HG03457 (cell line): ENCODE data around the gene PLD4.

Experiments
- ATAC-seq: cut with Tn5 transposase; IDR thresholded peaks from one replicate; pipeline ENCODE4 v1.9.1; 2021; ENCODE audit warnings: moderate number of reproducible peaks; ENCODE audit not compliant: unreplicated experiment

Gene PLD4

GRCh38 chr14:104973135-104973384 lies 48.4 kb downstream of the PLD4 start:
- no peak for ATAC-seq

DNA sequence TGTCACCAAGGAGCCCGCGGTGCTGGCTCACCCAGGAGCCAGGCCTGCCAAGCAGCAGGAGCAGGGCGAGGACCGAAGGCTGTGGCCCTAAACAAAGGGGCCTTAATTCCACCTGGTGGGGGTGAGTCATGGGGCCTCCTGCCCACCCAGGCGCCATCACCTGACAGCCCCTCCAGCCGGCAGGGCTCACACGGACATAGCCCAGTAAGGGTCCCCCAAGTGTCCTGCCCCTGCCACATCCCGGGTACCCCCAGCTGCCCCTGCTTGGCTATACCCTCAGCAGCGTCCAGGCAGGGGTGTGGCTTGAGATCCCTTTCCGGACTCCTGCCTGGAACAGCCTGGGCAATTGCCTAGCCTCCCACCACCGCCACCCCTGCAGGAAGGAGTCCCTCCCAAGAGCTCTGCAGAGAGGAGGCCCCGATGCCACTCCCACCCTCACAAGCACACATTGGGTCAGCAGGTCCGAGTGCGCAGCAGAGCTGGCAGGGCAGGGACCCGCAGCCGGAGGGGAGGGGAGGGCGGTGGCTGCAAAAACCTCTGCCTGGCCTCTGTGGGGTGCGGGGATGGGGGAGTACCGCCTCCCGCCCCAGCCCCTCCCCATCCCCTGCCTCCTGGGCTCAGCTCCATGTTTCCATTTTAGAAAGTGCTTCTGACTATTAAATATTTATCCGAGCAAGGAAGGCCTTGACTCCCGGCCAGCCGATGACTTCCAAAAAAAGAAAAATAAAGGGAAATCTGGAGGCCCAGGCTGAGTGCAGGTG lies 48.9 kb downstream of the PLD4 start:
- no peak for ATAC-seq

DNA sequence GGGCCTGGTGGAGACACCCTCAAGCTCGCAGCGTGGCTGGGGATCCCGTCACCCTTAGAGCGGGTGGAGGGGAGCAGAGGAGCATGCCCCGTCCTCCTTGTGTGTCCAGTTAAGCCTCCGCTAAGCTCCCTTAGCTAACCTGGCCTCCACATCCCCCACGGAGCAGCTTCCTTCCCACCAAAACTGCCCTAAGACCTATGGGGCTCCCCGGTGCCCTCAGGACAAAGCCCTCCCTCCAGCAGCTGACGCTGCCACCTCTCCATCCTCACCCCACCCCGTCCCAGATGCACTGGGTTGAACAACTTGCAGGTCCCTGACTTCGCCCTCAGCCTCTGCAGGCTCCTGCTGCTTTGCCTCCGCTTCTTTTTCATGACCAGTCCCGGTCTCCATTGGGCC lies 49.5 kb downstream of the PLD4 start:
- no peak for ATAC-seq

DNA sequence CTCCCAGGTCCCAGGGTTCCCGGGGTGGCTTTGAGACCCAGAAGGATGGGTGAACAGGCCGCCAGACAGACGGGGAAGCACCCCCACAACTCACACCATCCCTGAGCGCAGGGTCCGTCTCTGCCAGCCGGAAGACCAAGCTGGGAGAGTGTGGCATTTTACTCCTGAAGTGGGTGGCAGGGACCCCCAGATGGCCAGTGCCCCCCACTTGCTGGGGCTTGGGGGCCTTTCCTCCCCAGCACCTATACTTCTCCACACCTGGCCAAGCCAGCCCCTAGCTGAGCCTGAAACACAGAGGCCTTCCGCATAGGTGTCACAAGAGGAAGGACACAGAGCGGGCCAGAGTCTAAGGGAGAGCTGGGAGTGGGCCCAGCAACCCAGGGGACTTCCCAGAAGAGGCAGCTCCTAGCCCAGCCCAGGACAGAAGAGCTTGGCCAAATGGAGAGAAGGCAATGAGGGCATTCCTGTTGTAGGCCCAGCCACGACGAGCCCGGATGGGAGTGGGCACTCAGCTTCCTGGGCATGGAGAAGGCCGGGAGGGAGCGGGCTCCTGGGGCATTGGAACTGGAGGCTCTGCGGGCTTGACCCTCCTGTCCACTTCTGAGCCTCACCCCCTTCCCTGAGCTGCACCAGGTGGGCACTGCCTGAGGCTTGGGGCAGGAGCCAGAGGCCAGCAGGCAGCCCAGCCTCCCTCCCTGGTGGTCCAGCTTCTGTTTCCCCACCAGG lies 50.1 kb downstream of the PLD4 start:
- no peak for ATAC-seq

- ATAC-seq, result no peak
These were observed 51.0 kb downstream of the PLD4 start for GRCh38 chr14:104975481-104976197.

- ATAC-seq, result no peak
These were observed 51.7 kb downstream of the PLD4 start for GRCh38 chr14:104976198-104977007.

- no peak for ATAC-seq
These were observed 52.5 kb downstream of the PLD4 start for GRCh38 chr14:104977008-104977680.

DNA sequence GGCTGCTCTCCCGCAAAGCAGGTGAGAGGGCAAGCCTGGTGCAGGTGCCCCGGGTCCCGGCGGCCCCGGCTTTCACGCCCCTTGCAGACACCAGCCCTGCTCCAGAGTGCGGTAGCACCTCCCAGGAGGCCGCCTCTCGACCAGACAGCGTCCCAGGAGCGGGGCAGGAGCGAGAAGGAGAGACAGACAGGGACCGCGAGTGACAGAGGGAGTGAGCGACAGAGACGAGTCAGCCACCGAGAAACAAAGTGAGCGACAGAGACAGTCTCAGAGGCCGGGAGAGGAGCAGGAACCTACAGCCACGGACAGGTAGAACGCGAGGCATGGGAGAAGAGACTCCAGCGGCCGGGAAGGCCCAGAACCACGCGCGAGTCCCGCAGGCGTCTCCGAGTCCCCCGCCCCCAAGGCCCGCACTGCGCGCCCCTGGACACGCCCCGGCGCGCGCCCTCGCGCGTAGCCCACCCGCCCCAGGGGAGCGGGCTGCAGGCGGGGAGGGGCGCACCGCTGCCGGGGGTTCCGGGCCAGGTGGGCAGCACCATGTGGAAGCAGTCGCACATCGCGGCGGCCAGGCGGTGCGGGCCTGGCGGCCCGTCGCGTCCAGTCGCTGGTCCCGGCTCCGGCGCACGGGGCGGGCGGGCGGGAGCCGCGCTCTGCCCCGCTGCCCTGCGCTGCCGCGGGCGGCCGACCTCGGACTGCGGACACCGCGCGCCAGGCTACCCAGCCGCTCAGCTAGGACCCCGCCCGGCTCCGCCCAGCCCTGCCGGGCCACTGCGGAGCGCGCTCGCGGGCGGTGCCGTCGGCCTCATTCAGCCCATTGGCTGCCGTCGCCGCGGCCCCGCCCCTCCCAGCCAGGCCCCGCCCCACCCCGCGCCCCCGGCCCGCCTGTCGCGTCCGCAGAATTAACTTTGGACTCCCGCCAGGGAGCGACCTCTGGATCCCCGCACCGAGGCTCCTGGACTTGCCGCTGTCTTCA lies 53.3 kb downstream of the PLD4 start, which contains the start of gene AHNAK2:
Gene AHNAK2, minus strand, starts transcription at position 694 of the 973 bp plus-strand sequence. Its CDS starts 137 bp downstream, at position 557.
- no peak for ATAC-seq

GRCh38 chr14:104978746-104979691 lies 54.3 kb downstream of the PLD4 start:
- ATAC-seq, result no peak

GRCh38 chr14:104979758-104980610 lies 55.3 kb downstream of the PLD4 start:
- no peak for ATAC-seq

- no peak for ATAC-seq
These were observed 56.2 kb downstream of the PLD4 start for GRCh38 chr14:104980611-104981531.

DNA sequence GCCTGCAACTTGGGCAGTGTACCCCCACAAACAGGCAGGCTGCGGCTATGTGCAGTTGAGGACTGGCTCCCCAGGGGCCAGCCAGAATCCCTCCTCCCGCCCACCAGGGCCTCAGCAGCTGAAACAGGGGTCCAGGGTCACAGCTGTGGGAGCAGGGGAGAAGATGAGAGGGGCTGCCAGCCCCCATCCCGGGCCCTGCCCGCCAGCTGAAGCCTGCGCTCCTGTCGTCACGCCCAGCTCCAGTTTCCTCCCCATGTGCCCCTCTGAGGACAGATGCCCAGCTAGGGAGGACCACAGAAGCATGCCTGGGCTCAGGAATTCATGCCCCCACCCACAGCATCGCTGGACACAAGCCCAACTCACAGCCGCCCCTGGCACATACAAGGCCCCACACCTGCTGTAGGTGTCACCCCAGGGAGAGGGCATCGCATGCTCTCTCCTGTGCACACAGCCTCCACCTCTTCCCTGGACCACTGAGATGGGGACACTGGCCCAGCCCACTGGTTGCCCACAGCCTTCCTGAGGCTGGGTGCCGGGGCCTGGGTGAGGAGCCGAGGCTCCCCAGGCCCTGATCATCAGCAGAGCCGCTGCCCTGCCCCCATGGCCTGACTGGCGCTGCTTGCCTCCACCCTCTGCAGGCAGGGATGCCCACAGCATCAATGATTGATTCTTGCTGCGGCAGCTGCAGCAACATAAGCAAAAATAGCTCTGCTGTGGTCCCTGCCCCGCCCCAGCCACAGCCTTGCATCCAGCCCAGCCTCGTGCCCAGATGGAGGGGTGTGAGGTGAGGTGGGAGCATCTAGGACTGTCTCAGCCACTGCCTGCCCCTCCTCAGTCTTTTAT lies 57.2 kb downstream of the PLD4 start:
- ATAC-seq, result no peak

GRCh38 chr14:104982548-104983230 lies 58.0 kb downstream of the PLD4 start:
- no peak for ATAC-seq
